ENCODE data around the gene CHRNB1. TPM values are rescaled to one million over a fixed set of nuclear protein-coding genes. Genes with fewer than 3 reads are reported as not detected.
A peak's percentile ranks its signal among the peaks of the same experiment; 100 is the strongest.

Gene CHRNB1
- polyA plus RNA-seq, 1 donor from 2014 or later, result 18.2 TPM

DNA sequence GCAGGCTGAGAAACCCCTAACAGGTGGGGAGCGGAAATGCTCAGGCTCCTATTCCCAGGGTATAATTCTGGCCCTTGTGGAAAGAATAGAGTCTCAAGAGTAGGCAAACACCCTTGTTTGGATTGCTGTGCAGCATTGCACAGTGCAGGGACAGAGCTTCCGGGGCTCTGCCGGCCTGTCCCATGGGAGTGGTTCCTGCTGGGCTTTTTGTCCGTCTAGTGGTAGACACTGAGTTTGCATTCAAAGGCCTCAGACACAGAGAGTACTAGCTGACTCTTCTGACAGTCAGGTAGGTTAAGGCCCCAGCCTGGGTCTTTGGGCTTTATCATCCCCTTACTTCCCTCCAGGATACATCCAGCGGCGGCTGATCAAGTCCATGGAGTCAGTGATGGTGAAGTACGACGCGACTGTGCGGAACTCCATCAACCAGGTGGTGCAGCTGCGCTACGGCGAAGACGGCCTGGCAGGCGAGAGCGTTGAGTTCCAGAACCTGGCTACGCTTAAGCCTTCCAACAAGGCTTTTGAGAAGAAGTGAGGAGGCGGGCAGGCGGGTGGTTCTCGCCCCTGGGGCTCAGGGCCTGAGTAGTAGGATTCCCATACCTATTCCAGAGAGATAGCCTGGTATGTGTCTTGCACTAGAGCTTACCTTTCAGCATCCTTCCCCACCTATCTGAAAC is 57.4 kb downstream of the CHRNB1 start:
- no peaks in the 10 kb centered on the region for H3K9me2 ChIP-seq (ENCODE audit: insufficient read depth, low read length)

DNA sequence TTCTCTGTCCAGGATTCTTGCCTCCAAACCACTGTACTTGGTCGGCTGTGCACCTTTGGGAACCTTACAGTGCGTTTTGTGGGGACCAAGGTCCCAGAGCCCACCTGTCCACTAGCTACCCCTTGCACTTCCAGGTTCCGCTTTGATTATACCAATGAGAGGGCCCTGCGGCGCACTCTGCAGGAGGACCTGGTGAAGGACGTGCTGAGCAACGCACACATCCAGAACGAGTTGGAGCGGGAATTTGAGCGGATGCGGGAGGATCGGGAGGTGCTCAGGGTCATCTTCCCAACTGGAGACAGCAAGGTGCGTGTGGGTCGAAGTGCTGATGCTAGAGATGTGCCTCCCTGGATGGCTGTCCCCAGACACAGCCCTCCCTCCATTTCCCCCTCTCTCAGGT is 58.1 kb downstream of the CHRNB1 start:
- Histone ChIP-seq H4K20me1 (ENCODE audit: insufficient read depth) (no peaks in the 10 kb centered on the region), H3F3A (ENCODE audit: insufficient read depth, low read length, poor library complexity, severe bottlenecking) (no peaks in the 10 kb centered on the region), H3K36me3 (ENCODE audit: insufficient read depth, low read length) (no peaks in the 10 kb centered on the region), H3K27me3 (ENCODE audit: insufficient read depth, low read depth, low read length) (no peaks in the 10 kb centered on the region), H3K79me2 (replicated peaks; ENCODE audit: insufficient read depth, low read length) (no peaks in the 10 kb centered on the region), H3K9me2 (ENCODE audit: insufficient read depth, low read length) (no peaks in the 10 kb centered on the region), H2AFZ (ENCODE audit: low read depth, low read length) (no peak overlapping the region), H3K9me3 (ENCODE audit: low read length) (no peaks in the 10 kb centered on the region), H3K4me3 (ENCODE audit: low read length) (no peak overlapping the region), H3K9ac (ENCODE audit: low read length) (no peak overlapping the region), H3K4me2 (ENCODE audit: low read length) (no peak overlapping the region), H3K27ac (ENCODE audit: low read length) (no peak overlapping the region)
- TF ChIP-seq SMC3 (conservative IDR thresholded peaks at IDR 0.05; ENCODE audit: poor library complexity), result peak; percentile 42
- TF ChIP-seq RAD21 (conservative IDR thresholded peaks at IDR 0.05), result peak; percentile 45
- TF ChIP-seq EZH2 (IDR thresholded peaks at IDR 0.05; ENCODE audit: borderline replicate concordance, insufficient read depth, low read length, poor library complexity, severe bottlenecking), result no peak
- TF ChIP-seq MXI1 (conservative IDR thresholded peaks at IDR 0.05; ENCODE audit: poor library complexity, severe bottlenecking), result no peak
- TF ChIP-seq POLR2AphosphoS5 (IDR thresholded peaks at IDR 0.05), result no peak
- TF ChIP-seq CTCF (IDR thresholded peaks at IDR 0.05; ENCODE audit: poor library complexity, severe bottlenecking), result peak; percentile 43

More for the DNA sequence above, 57.4 kb downstream of the CHRNB1 start:
- no peaks in the 10 kb centered on the region for H3F3A ChIP-seq (ENCODE audit: insufficient read depth, low read length, poor library complexity, severe bottlenecking)
- TF ChIP-seq REST (IDR thresholded peaks at IDR 0.05; ENCODE audit: borderline replicate concordance) (no peak), SMC3 (conservative IDR thresholded peaks at IDR 0.05; ENCODE audit: poor library complexity) (no peak), RAD21 (conservative IDR thresholded peaks at IDR 0.05) (no peak), EZH2 (IDR thresholded peaks at IDR 0.05; ENCODE audit: borderline replicate concordance, insufficient read depth, low read length, poor library complexity, severe bottlenecking) (no peak), TAF1 (IDR thresholded peaks at IDR 0.05; ENCODE audit: low read depth) (no peak), POLR2AphosphoS5 (IDR thresholded peaks at IDR 0.05) (no peak), MXI1 (conservative IDR thresholded peaks at IDR 0.05; ENCODE audit: poor library complexity, severe bottlenecking) (no peak), CTCF (IDR thresholded peaks at IDR 0.05; ENCODE audit: poor library complexity, severe bottlenecking) (no peak), EP300 (conservative IDR thresholded peaks at IDR 0.05; ENCODE audit: poor library complexity, severe bottlenecking) (no peak)
- H2AFZ ChIP-seq (ENCODE audit: low read depth, low read length), result no peak overlapping the region
- no peak overlapping the region for H3K4me3 ChIP-seq (ENCODE audit: low read length)
- H3K9ac ChIP-seq (ENCODE audit: low read length), result no peak overlapping the region
- no peak overlapping the region for H3K4me2 ChIP-seq (ENCODE audit: low read length)
- no peaks in the 10 kb centered on the region for H3K27me3 ChIP-seq (ENCODE audit: insufficient read depth, low read depth, low read length)
- H3K79me2 ChIP-seq (replicated peaks; ENCODE audit: insufficient read depth, low read length), result no peaks in the 10 kb centered on the region
- no peaks in the 10 kb centered on the region for H3K36me3 ChIP-seq (ENCODE audit: insufficient read depth, low read length)
- no peaks in the 10 kb centered on the region for H3K9me3 ChIP-seq (ENCODE audit: low read length)
- no peak overlapping the region for H3K27ac ChIP-seq (ENCODE audit: low read length)
- H4K20me1 ChIP-seq (ENCODE audit: insufficient read depth), result no peaks in the 10 kb centered on the region
